GM23338 (cell line): ENCODE results near the gene CAMTA1. TPM values are rescaled to one million over a fixed set of nuclear protein-coding genes. Genes with fewer than 3 reads are reported as not detected.
A peak's percentile ranks its signal among the peaks of the same experiment; 100 is the strongest.

Experiments
- ATAC-seq: fragments of 200-7000 bp; cut with Tn5 transposase; 3 replicates; pipeline ENCODE4 v1.9.1; 2020
- DNase-seq: peaks from one replicate; pipeline ENCODE4 v3.0.0-alpha.2; 2015; ENCODE audit warnings: low spot score
- H2AFZ ChIP-seq: fragments of 200-600 bp; sonication (generic); 2 replicates; pipeline ENCODE4 v1.8.0; 2016; ENCODE audit warnings: antibody characterized with exemption, mild to moderate bottlenecking, moderate library complexity
- H3F3A ChIP-seq: fragments of 200-600 bp; sonication (generic); replicated peaks from 2 replicates; pipeline ENCODE4 v1.8.0; 2017; ENCODE audit warnings: antibody characterized with exemption, mixed run types, low read depth
- H3K27ac ChIP-seq: fragments of 200-600 bp; sonication (generic); 2 replicates; pipeline ENCODE4 v1.6.1; 2016; ENCODE audit warnings: low read depth
- H3K27me3 ChIP-seq: fragments of 200-600 bp; sonication (generic); 2 replicates; pipeline ENCODE4 v1.8.0; 2016; ENCODE audit warnings: mild to moderate bottlenecking, mixed run types, moderate library complexity; ENCODE audit not compliant: insufficient read depth
- H3K36me3 ChIP-seq: fragments of 200-600 bp; sonication (generic); 2 replicates; pipeline ENCODE4 v1.8.0; 2016; ENCODE audit warnings: mild to moderate bottlenecking; ENCODE audit not compliant: insufficient read depth
- H3K4me1 ChIP-seq: fragments of 200-600 bp; sonication (generic); 2 replicates; pipeline ENCODE4 v1.8.0; 2016; ENCODE audit warnings: mild to moderate bottlenecking, moderate library complexity; ENCODE audit not compliant: insufficient read depth
- H3K4me2 ChIP-seq: fragments of 200-600 bp; sonication (generic); 2 replicates; pipeline ENCODE4 v1.7.1; 2017; ENCODE audit warnings: mixed run types
- H3K4me3 ChIP-seq: fragments of 200-600 bp; sonication (generic); 2 replicates; pipeline ENCODE4 v1.6.1; 2016; ENCODE audit warnings: mixed run types
- H3K79me2 ChIP-seq: fragments of 200-600 bp; sonication (generic); replicated peaks from 2 replicates; pipeline ENCODE4 v1.8.0; 2017; ENCODE audit warnings: mild to moderate bottlenecking; ENCODE audit not compliant: insufficient read depth
- H3K9me2 ChIP-seq: fragments of 200-600 bp; sonication (generic); 2 replicates; pipeline ENCODE4 v1.8.0; 2017; ENCODE audit not compliant: insufficient read depth
- H4K20me1 ChIP-seq: fragments of 200-600 bp; sonication (generic); replicated peaks from 2 replicates; pipeline ENCODE4 v1.8.0; 2017; ENCODE audit warnings: mild to moderate bottlenecking; ENCODE audit not compliant: insufficient read depth
- H3K27ac Mint-ChIP-seq: 2 replicates; pipeline ENCODE4 v1.8.0; 2020; ENCODE audit warnings: inconsistent platforms, mild to moderate bottlenecking, moderate library complexity, mixed read lengths
- H3K27me3 Mint-ChIP-seq: 3 replicates; pipeline ENCODE4 v1.8.0; 2022; ENCODE audit warnings: low read depth, mild to moderate bottlenecking, moderate library complexity, mixed read lengths, inconsistent platforms; ENCODE audit not compliant: insufficient read depth, poor library complexity
- H3K36me3 Mint-ChIP-seq: 3 replicates; pipeline ENCODE4 v1.8.0; 2021; ENCODE audit warnings: low read depth, mild to moderate bottlenecking, inconsistent platforms, moderate library complexity, mixed read lengths
- H3K4me1 Mint-ChIP-seq: 3 replicates; pipeline ENCODE4 v1.8.0; 2020; ENCODE audit warnings: mild to moderate bottlenecking, inconsistent platforms, mixed read lengths
- H3K4me3 Mint-ChIP-seq: 3 replicates; pipeline ENCODE4 v1.8.0; 2021; ENCODE audit warnings: moderate library complexity, mild to moderate bottlenecking, inconsistent platforms, mixed read lengths
- H3K9me3 Mint-ChIP-seq: 3 replicates; pipeline ENCODE4 v1.8.0; 2020; ENCODE audit warnings: moderate library complexity, mild to moderate bottlenecking, inconsistent platforms, mixed read lengths
- CREB1 ChIP-seq: fragments of 250-450 bp; sonication (Bioruptor Pico); IDR thresholded peaks from 2 replicates; pipeline ENCODE4 v1.5.0; 2020; ENCODE audit warnings: low read depth, mild to moderate bottlenecking, moderate library complexity
- JUNB ChIP-seq: IDR thresholded peaks from one replicate; pipeline ENCODE4 v1.6.1; 2016; ENCODE audit warnings: antibody characterized with exemption; ENCODE audit not compliant: unreplicated experiment
- POLR2AphosphoS5 ChIP-seq: IDR thresholded peaks from 2 replicates; pipeline ENCODE4 v1.6.1; 2016; ENCODE audit warnings: antibody characterized with exemption, low read depth
- ZNF462 ChIP-seq: fragments of 250-450 bp; sonication (Bioruptor Pico); IDR thresholded peaks from 2 replicates; pipeline ENCODE4 v1.5.0; 2020; ENCODE audit warnings: mild to moderate bottlenecking, moderate library complexity
- polyA plus RNA-seq: library from polyadenylated mRNA; unstranded; fragments of >200 nt; fragmentation: Nextera tagmentation; extraction: Ambion mirVana; gene quantifications from 2 replicates; pipeline ENCODE4 v1.2.1, GENCODE V29; 2016
- total RNA-seq: library from RNA; depleted of rRNA; stranded (reverse); fragments of >200 nt; shearing (Covaris generic); gene quantifications from 2 replicates; pipeline ENCODE4 v1.2.3, GENCODE V29; 2014

CAMTA1 gene
- total and polyA plus RNA-seq, 2 experiments from 2014 or later = 115 to 519 TPM

DNA sequence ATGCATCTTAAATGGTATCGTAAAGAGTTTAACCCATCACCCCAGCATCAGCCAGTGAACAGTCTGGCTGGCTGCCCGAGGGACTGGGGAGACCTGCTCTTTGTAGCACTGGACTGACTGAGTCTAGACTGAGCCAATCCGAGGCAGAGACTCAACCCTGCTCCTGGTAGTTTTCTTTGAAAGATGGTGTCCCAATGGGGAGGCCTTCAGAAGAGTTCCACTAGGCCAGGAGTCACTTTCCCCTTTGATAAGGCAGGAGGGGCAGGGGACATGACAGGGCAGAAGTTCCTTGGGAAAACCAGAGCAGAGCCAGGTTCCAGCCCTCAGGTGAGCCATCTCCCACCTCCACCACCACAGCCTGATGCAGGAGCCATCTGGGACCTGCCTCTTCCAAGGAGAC, 203.5 kb downstream of the CAMTA1 start:
- H3K4me1 ChIP-seq = no peaks in the 10 kb centered on the region
- H3K9me2 ChIP-seq = no peaks in the 10 kb centered on the region
- Mint-ChIP-seq H3K27ac (no peak overlapping the region), H3K36me3 (no peaks in the 10 kb centered on the region), H3K4me1 (peaks cover 20% of the 10 kb centered on the region), H3K9me3 (0 out of 3 replicates have a peak, but pooled peaks cover 3% of the 10 kb centered on the region), H3K27me3 (peaks cover 2% of the 10 kb centered on the region), H3K4me3 (no peak overlapping the region)
- H3K4me3 ChIP-seq = no peak overlapping the region
- no peak overlapping the region for H3K27ac ChIP-seq
- no peaks in the 10 kb centered on the region for H3K36me3 ChIP-seq
- DNase-seq = no peak
- no peaks in the 10 kb centered on the region for H4K20me1 ChIP-seq
- no peaks in the 10 kb centered on the region for H3K27me3 ChIP-seq
- no peaks in the 10 kb centered on the region for H3K79me2 ChIP-seq
- no peak for ATAC-seq
- no peak for TF ChIP-seq JUNB
- H3F3A ChIP-seq = no peaks in the 10 kb centered on the region
- H3K4me2 ChIP-seq = no peak overlapping the region
- no peak overlapping the region for H2AFZ ChIP-seq

DNA sequence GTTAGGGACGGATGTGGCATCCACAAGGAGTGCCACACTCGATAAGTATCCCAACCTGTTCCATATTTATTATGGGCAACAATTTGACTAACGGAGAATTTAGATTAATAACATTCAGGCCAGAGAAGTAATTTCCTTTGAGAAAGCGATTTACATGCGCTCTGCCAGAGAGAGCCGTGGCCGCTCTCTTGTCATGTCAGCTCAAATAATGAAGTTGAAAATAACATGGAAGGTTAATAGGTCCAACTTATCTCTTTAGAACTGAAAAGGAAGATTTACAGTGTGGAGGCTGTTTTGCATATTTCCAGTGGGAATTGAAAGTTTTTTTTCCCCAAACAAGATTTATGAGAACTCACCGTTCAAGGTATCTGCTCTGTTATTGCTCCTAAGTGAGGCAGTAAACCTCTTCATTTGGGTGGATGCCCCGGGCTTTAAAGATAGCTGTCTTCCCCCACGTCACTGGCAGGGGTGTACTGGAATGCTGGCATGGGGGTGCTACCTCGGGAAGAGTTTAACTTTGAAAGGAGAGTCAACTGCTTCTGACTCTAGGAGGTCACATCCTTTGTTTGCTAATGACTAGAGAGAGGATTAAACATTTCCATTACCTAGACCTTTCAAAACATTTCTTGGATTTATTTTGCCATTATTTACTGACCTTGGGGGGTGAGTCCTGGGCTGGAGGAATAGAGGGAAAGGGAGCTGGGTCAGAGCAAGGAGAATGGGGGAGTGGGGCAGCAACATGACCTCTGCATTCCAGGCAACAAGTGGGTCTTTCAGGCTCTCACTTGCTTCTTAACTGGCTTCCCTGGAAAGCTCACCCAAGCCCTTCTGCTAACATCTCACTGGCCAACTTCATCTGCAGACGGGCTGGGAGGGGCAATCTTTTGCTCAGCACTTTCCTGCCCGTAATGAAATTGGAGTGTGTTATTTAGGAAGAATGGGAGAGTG, 204.2 kb downstream of the CAMTA1 start:
- Mint-ChIP-seq H3K27ac (peak overlapping the region; percentile 61; the same call in 1 of the 2 replicates), H3K27me3 (peaks cover 2% of the 10 kb centered on the region), H3K9me3 (0 out of 3 replicates have a peak, but pooled peaks cover 3% of the 10 kb centered on the region), H3K4me1 (peaks cover 20% of the 10 kb centered on the region), H3K36me3 (no peaks in the 10 kb centered on the region), H3K4me3 (no peak overlapping the region)
- Histone ChIP-seq H3K9me2 (no peaks in the 10 kb centered on the region), H4K20me1 (no peaks in the 10 kb centered on the region), H3K4me1 (no peaks in the 10 kb centered on the region), H3K27ac (no peak overlapping the region), H2AFZ (no peak overlapping the region), H3K79me2 (no peaks in the 10 kb centered on the region), H3K4me3 (no peak overlapping the region), H3K27me3 (no peaks in the 10 kb centered on the region), H3F3A (no peaks in the 10 kb centered on the region), H3K36me3 (no peaks in the 10 kb centered on the region), H3K4me2 (no peak overlapping the region)
- DNase-seq (no peak), ATAC-seq (peak; percentile 82)
- TF ChIP-seq JUNB (no peak), POLR2AphosphoS5 (no peak), ZNF462 (no peak; the same call in 1 of the 2 replicates), CREB1 (CRISPR knock-in tag) (no peak)
